Activated gamma-delta T cell treated with anti-CD3 and anti-CD28 coated beads, Interleukin-2, amount 50 U/mL, for 16 hours (primary cell): Measurements from ENCODE around the gene CTSV.
"Not testable (repeated sequence)": the region's sequence is repeated elsewhere in the genome, so short reads cannot be mapped to it uniquely, and the experiment has no call there.

Experiments used
- DNase-seq: peaks from one replicate; pipeline ENCODE4 v3.0.0-alpha.2; 2020; ENCODE audit warnings: low read depth

Gene CTSV

DNA sequence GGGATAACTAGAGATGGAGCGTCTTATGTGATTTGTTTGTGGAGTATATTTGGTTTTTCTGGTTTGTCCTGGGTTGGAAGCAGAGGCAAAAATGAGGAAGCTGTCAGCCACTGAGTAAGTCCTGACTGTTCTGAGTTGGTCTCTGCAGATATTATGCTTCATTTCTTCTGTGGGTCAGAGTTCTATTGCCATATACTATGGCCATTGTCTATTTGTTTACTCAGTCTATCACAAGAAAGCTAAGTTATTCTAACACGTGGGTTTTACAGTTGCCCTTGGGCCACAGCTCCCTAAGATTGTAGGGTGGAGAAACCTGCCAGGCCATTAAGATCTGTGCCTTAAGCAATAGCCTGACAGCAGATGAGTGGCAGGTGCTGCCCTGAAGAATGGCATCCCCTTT, 3.0 kb upstream of the CTSV start:
- no peak for DNase-seq

DNA sequence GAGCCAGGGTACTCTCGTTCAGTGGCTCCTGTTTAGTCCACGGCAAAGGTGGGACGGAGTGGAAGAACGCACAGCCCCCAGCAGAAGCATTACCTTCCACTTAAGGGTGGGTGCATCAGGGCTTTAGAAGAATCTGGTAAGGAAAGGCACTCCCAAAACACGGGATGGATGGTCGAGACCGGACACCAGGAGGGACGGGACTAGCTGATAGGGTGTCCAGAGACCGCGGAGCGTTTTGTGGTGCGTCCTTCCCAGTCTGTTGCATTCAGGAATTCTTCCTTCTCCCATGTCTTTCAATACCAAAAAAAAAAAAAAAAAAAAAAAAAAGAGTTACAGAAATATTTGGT, 545 bp upstream of the CTSV start:
- no peak for DNase-seq

DNA sequence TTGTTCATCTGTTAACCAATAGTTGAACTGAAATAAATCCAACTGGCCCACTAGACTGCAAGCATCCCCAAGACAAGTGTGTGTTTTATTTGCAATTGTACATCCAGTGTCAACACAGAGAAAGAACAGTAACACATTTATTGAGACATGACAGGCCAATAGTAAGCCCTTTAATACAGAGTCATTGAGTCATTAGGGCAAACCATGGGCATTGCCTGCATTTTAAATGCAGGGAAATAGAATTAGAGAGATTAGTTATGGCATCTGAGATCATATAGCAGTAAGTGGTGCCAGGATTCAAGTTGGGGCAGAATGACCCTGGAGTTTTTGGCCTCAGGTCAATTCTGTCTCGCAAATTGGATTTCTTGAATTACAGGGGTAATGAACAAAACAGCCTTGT, 15.4 kb downstream of the CTSV start:
- DNase-seq: not testable (repeated sequence)

DNA sequence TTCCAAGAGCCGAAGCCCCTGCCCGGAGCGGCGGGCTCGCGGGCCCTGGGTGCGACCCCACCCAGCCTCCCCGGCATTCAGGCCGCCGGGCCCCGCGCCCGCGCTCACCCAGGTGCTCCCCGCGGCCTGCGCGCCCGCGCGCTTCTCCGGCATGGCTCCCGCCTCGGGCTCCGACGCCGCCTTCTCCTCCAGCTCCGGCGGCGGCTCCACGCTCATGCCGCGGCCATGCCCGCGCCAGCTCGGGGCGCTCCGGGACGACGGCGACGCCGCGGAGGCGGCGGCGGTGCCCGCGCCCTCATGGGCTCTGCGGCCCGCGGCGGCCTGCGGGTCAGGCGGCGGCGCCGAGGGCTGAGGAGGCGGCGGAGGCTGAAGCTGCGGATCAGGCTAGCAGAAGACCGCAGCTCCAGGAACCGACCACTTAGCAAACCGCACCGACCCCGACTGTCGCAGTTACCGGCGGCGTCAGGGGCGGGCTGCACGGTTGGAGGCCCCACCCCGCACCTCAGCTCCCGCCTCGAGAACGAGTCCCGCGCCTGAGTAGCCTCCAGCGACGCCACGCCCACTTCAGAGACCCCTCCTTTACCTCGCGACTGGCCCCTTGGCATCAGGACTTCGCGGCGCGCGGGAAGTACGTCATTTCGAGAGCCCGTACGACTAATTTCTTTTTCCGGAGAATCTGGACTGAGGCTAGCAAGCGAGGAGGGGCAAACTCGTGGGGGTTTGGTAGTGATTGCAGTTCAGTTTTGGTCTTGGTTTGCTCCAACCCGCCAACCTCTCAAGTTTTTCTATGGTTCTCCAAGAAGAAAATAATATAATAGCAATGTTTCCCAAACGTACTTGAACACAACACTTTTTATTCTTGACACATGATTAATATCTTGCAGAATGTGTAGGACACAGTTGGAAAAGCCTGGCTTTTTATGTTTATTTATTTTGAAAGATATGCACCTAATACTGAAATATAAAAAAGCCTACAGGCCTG, 25.5 kb downstream of the CTSV start:
- DNase-seq: peak; percentile 46

DNA sequence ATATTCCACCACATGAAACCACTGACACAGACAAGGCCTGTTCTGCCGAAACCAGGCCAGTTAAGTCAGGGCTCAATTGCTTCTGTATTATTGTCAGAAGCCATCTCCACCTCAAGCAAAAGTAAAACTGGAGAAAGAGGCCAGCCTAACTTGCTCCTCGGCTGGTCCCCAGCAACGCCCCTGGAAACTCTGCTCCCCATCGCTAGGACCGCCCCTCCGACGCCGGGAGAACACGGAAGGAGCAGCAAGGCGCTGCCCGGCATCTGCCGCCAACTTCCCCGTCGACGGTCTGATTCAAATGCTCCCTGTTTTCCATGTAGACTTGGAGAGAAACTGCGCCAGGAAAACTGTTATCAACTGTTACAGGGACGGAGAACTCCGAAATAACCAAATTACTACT, 26.3 kb downstream of the CTSV start:
- DNase-seq: not testable (repeated sequence)

DNA sequence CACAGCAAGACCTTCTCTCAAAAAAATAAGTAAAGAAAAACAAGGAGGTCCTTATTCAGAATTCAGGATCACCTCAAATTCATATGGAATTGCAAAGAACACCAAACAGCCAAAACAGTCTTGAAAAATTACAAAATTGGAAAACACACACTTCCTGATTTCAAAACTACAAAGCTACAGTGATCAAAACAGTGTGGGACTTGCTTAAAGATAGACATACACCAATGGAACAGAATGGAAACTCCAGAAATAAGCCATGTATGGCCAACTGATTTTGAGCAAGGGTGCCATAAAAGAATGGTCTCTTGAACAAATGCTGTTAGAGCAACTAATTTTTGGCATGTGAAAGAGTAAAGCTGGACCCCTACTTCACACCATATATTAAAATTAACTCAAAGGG, 36.7 kb downstream of the CTSV start:
- not testable (repeated sequence) for DNase-seq

DNA sequence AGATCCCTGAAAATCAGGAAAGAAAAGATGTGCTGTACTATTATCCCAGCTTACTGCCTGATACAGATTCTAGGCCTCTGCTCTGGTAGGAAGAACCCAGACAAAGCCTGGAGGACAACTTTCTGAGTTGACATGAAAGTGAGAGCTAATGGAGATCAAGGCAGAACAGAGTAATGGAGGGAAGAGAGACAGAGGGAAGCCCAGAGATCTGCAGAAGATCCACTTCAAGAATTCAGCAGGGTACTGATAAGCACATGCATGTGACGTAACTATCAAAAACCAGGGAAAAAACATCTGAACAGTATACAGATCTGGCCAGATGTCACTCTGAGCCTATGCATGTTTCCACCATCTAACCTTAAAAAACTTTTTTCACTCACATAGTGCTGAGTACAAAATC, 37.6 kb downstream of the CTSV start:
- not testable (repeated sequence) for DNase-seq

DNA sequence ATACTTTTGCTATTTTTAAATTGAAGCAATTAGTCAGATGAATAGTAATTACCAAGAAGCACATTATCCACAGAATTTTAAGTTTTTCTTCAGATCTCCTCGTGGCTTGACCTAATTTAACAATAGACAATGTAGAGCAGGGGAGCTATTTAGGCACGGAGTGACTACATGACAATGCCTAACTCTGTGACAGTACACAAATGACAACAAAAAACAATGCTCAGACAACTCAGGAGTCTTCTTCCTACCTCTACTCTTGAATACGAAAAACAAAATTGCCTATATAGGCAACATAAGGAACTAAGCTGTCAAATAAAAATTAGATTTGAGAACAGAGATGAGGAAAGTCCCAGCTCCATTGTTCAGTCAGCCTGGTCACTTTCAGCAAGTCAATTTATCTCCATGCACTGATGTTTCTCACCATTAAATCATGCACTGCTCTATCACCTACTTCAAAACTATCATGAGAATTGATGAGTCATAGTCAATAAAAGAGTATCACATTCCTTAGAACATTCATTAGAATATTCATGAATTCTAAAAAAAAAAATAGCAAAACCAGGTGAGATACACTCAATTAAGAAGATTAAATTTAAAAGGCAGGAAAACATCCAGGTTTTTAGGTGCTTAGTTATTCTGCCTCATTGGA, 38.7 kb downstream of the CTSV start:
- not testable (repeated sequence) for DNase-seq

DNA sequence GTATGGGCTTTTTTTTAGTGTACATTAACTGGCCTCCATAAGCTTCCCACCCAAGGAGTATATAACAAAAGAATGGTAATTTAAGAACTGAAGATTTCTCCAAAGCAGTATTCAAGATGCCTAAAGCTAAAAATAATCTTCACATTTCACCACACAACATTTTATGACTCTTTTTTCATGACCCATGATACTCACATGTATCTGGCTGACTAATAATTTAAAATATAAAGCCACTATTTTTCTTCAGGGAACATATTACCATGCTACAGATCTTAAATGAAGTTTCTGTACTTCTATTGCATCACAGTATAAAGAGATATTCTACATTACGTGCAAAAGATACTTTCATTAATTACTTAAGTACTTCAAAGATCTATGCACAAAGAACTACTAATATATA, 39.2 kb downstream of the CTSV start:
- not testable (repeated sequence) for DNase-seq

DNA sequence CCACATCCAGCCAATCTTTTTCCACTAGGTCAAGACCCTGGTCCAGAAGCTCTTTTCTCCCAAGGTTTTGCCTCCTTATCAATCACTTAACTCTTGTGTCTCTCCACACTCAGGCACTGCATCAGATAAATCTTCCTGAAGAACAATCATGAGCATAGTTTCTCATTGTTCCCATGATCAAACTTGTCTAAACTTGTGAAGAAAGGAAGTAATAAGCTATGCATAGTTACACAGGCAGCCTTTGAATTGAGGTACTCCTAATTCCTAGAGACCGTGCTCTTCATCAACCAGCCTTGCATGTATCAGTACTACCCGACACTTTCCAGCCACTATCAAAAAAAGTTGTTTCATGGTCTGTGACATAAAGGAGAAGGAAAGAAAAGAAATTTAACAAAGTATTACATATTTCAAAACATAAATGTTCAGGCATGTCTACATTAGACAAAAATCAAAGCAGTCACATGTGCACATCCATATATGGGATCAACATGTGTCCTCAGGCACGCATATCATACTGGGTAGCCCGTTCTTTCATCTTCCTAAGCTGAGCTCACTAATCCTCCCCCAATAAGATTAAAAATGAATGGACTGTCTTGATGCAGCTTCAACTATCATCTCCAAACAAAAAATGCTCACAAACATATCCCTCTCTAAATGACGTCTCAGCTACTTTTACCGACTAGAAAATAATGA, 41.8 kb downstream of the CTSV start:
- DNase-seq: not testable (repeated sequence)

DNA sequence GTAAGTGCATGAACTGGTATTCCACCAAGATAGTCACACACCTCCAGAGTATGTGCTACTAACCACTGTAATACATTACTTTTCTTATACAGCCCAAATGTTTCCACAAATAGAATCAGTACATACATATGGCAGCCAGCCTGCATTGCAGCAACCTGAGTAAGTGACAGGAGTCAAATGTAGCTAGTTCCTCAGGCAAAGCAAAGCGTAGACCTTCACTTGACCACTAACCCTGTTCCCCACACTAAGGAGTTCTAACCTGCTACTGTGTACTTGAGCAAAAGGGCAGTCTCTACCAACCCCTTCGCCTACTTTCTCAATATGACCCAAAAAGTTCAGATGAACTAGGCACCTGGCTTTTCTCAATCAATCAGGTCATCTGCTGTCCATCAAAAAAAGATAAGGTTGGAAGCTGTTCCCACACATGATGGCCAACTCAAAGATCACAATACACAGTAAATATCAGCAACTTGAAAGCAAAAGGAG, 44.4 kb downstream of the CTSV start:
- DNase-seq: not testable (repeated sequence)

DNA sequence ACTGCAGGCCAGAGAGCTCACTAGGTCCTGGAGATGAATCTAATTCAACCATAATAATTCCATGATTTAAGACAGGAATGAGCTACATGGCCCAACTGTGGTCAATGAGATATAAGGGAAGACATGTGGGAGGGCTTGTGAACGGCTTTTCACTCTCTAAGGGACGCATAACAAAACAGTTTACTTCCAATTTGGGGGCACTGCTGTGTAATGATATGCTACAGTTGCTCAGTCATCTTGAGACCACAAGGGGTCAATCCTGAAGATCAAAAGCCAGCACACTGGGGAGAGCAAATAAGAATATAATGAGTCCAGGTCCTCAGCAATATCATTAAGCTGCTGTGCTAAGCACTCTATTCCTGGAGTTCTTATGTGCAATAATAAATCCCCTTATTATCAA, 46.6 kb downstream of the CTSV start:
- DNase-seq: not testable (repeated sequence)

DNA sequence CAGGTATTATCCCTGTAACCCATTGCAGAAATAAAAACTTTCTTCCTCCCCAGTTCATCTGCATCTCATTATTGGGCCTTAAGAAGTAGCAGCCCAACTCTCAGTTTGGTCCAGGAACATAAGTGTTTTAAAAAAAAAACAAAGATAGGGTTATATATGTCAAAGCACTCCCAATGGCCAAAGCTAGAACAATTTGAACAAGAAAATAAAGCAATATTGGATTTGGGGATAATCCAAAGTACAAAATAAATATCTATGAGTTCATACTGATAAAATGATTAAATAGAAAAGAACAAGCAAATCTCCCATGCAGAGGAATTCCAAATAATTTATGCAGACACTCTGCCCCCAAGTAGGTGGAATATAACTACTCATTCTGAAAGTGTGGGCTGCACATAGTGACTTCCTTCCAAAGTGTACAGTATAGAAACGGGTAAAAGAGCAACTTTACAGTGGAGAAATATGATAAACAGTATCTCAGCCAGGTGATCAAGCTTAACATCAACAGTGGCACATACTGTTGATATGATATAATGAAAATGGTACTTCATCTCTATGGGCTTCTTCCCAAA, 49.1 kb downstream of the CTSV start:
- DNase-seq: not testable (repeated sequence)

DNA sequence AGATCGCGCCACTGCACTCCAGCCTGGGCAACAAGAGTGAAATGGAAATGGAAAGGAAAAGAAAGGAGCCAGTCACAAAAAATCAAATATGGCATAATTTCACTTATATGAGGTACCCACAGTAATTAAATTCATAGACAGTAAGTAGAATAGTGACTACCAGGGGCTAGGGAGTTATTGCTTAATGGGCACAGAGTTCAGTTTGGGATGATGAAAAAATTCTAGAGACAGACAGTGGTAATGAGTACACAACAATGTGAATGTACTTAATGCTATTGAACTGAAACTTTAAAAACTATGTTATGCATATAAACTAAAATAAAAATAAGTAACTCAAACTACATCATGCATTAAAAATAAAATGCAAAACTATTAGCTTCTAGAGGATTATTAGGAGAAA, 54.1 kb downstream of the CTSV start:
- not testable (repeated sequence) for DNase-seq

DNA sequence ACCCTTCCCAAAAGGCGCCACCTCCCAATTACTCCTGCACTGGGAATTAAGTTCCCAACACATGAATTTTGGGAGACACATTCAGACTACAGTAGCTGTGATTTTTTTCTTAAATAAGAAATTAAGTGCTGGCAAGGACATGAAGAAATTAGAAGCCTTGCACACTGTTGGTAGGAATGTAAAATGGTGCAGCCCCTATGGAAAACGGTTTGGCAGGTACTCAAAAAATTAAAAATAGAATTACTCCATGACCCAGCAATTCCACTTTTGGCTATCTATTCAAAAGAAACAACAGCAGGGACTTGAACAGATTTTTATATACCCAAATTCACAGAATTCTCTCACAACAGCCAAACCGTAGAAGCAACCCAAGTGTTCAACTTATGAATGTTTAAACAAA, 54.8 kb downstream of the CTSV start:
- DNase-seq: not testable (repeated sequence)

DNA sequence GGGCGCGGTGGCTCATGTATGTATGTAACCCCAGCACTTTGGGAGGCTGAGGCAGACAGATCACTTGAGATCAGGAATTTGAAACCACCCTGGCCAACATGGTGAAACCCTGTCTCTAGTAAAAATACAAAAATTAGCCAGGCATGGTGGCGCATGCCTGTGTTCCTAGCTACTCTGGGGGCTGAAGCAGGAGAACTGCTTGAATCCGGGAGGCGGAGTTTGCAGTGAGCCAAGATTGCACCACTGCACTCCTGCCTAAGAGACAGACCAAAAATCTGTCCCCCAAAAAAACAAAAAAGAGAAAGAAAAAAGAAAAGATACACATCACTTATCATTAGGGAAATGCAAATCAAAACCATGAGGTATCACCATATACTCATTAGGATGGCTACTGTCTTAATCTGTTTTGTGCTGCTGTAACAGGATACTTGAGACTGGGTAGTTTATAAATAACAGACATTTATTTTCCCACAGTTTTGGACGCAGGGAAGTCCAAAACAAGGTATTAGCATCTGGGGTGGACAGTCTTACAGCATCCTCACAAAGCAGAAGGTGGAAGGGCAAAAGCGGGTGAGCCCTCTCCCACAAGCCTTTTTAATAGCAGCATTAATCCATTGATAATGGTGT, 55.3 kb downstream of the CTSV start:
- not testable (repeated sequence) for DNase-seq
